Esophagus muscularis mucosa (tissue), 4 donors: Measurements from ENCODE around the gene FADS6.

ENCODE experiments used
- EP300 ChIP-seq: sonication (generic); formaldehyde crosslinking; IDR thresholded peaks from one replicate; pipeline ENCODE4 v1.6.1; 2017; ENCODE audit warnings: antibody characterized with exemption
- POLR2A ChIP-seq: fragments of 450-650 bp; IDR thresholded peaks from one replicate; pipeline ENCODE4 v1.6.1; 2017; ENCODE audit warnings: antibody characterized with exemption, moderate library complexity, mild to moderate bottlenecking, low read depth
- POLR2AphosphoS5 ChIP-seq, 2 donors: sonication (generic); formaldehyde crosslinking; IDR thresholded peaks; one replicate each; pipeline ENCODE4 v1.6.1; 2017; ENCODE audit warnings: antibody characterized with exemption in 2 of 2
- TF ChIP-seq, protein P1 (sequence below), 3 experiments: fragments of 200-600 bp in 2 of 3; fragments of 450-650 bp in 1 of 3; sonication (generic) in 2 of 3; IDR thresholded peaks; one replicate each; pipeline ENCODE4 v1.5.1; 2017 to 2019; ENCODE audit warnings: antibody characterized with exemption in 3 of 3, mild to moderate bottlenecking in 2 of 3, moderate library complexity in 1 of 3

DNA sequence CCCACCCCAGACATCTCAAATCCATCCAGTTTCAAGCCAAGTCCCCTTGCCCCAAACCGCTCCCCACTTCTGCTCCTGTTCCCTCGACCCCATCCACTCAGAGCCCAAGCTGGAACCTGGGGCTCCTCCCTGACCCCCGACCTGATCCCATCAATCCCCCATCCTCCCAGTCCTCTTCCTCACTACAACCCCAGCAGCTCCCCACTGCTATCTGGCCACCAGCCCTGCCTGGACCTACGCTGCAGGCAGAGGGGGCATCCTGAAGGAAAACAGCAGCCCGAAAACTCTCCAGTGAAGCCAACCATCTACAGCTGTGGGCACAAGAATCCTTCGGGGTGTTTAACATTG is 24.6 kb downstream of the FADS6 start:
- TF ChIP-seq POLR2A (no peak), EP300 (no peak), POLR2AphosphoS5 (IDR thresholded peaks at IDR 0.05) (no peak)
- TF ChIP-seq, protein P1, sequence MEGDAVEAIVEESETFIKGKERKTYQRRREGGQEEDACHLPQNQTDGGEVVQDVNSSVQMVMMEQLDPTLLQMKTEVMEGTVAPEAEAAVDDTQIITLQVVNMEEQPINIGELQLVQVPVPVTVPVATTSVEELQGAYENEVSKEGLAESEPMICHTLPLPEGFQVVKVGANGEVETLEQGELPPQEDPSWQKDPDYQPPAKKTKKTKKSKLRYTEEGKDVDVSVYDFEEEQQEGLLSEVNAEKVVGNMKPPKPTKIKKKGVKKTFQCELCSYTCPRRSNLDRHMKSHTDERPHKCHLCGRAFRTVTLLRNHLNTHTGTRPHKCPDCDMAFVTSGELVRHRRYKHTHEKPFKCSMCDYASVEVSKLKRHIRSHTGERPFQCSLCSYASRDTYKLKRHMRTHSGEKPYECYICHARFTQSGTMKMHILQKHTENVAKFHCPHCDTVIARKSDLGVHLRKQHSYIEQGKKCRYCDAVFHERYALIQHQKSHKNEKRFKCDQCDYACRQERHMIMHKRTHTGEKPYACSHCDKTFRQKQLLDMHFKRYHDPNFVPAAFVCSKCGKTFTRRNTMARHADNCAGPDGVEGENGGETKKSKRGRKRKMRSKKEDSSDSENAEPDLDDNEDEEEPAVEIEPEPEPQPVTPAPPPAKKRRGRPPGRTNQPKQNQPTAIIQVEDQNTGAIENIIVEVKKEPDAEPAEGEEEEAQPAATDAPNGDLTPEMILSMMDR (IDR thresholded peaks at IDR 0.05) = no peak
